ENCODE measurements around the gene MYRFL. TPM values are rescaled to one million over a fixed set of nuclear protein-coding genes. Genes with fewer than 3 reads are reported as not detected.

The MYRFL gene
- total and polyA plus RNA-seq, 2 of the 8 experiments (the other 6 are each of a cell fraction or from before 2014, with no cell fraction given) = 1.1 to 2.0 TPM

DNA sequence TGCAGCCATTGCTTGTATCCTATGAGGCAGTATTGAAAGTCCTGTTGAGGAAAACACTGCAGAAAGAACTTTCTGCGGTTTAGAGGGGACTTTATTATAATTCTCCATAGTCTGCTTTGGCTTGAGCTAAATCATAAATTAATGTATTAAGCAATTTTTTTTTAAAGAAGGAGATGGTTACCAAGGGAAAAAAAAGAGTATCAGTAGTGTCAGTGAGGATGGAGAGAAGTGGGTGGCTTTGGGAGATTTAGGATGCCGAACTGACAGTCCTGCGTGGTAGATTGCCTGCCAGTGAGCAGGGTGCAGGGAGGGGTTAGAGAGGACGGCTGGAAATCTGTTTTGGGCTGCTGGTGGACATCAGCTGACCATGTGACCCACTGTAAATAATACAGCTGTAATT is 96.8 kb downstream of the MYRFL start (continued):
- TF ChIP-seq, protein P1, sequence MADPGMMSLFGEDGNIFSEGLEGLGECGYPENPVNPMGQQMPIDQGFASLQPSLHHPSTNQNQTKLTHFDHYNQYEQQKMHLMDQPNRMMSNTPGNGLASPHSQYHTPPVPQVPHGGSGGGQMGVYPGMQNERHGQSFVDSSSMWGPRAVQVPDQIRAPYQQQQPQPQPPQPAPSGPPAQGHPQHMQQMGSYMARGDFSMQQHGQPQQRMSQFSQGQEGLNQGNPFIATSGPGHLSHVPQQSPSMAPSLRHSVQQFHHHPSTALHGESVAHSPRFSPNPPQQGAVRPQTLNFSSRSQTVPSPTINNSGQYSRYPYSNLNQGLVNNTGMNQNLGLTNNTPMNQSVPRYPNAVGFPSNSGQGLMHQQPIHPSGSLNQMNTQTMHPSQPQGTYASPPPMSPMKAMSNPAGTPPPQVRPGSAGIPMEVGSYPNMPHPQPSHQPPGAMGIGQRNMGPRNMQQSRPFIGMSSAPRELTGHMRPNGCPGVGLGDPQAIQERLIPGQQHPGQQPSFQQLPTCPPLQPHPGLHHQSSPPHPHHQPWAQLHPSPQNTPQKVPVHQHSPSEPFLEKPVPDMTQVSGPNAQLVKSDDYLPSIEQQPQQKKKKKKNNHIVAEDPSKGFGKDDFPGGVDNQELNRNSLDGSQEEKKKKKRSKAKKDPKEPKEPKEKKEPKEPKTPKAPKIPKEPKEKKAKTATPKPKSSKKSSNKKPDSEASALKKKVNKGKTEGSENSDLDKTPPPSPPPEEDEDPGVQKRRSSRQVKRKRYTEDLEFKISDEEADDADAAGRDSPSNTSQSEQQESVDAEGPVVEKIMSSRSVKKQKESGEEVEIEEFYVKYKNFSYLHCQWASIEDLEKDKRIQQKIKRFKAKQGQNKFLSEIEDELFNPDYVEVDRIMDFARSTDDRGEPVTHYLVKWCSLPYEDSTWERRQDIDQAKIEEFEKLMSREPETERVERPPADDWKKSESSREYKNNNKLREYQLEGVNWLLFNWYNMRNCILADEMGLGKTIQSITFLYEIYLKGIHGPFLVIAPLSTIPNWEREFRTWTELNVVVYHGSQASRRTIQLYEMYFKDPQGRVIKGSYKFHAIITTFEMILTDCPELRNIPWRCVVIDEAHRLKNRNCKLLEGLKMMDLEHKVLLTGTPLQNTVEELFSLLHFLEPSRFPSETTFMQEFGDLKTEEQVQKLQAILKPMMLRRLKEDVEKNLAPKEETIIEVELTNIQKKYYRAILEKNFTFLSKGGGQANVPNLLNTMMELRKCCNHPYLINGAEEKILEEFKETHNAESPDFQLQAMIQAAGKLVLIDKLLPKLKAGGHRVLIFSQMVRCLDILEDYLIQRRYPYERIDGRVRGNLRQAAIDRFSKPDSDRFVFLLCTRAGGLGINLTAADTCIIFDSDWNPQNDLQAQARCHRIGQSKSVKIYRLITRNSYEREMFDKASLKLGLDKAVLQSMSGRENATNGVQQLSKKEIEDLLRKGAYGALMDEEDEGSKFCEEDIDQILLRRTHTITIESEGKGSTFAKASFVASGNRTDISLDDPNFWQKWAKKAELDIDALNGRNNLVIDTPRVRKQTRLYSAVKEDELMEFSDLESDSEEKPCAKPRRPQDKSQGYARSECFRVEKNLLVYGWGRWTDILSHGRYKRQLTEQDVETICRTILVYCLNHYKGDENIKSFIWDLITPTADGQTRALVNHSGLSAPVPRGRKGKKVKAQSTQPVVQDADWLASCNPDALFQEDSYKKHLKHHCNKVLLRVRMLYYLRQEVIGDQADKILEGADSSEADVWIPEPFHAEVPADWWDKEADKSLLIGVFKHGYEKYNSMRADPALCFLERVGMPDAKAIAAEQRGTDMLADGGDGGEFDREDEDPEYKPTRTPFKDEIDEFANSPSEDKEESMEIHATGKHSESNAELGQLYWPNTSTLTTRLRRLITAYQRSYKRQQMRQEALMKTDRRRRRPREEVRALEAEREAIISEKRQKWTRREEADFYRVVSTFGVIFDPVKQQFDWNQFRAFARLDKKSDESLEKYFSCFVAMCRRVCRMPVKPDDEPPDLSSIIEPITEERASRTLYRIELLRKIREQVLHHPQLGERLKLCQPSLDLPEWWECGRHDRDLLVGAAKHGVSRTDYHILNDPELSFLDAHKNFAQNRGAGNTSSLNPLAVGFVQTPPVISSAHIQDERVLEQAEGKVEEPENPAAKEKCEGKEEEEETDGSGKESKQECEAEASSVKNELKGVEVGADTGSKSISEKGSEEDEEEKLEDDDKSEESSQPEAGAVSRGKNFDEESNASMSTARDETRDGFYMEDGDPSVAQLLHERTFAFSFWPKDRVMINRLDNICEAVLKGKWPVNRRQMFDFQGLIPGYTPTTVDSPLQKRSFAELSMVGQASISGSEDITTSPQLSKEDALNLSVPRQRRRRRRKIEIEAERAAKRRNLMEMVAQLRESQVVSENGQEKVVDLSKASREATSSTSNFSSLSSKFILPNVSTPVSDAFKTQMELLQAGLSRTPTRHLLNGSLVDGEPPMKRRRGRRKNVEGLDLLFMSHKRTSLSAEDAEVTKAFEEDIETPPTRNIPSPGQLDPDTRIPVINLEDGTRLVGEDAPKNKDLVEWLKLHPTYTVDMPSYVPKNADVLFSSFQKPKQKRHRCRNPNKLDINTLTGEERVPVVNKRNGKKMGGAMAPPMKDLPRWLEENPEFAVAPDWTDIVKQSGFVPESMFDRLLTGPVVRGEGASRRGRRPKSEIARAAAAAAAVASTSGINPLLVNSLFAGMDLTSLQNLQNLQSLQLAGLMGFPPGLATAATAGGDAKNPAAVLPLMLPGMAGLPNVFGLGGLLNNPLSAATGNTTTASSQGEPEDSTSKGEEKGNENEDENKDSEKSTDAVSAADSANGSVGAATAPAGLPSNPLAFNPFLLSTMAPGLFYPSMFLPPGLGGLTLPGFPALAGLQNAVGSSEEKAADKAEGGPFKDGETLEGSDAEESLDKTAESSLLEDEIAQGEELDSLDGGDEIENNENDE (IDR thresholded peaks at IDR 0.05; ENCODE audit: insufficient replicate concordance, low read length) = no peak
- TF ChIP-seq SP2 (IDR thresholded peaks at IDR 0.05; ENCODE audit: low read length) = no peak
- TF ChIP-seq CREB1 (IDR thresholded peaks at IDR 0.05) = no peak
- TF ChIP-seq BACH1 (IDR thresholded peaks at IDR 0.05; ENCODE audit: low read length) = no peak
- no peak for TF ChIP-seq EGR1 (IDR thresholded peaks at IDR 0.05; ENCODE audit: borderline replicate concordance, low read depth, low read length)
- no peak for TF ChIP-seq POU5F1 (IDR thresholded peaks at IDR 0.05; ENCODE audit: low read depth, low read length)
- TF ChIP-seq, protein P2, sequence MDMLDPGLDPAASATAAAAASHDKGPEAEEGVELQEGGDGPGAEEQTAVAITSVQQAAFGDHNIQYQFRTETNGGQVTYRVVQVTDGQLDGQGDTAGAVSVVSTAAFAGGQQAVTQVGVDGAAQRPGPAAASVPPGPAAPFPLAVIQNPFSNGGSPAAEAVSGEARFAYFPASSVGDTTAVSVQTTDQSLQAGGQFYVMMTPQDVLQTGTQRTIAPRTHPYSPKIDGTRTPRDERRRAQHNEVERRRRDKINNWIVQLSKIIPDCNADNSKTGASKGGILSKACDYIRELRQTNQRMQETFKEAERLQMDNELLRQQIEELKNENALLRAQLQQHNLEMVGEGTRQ (IDR thresholded peaks at IDR 0.05; ENCODE audit: low read length) = no peak
- TF ChIP-seq, protein P3, sequence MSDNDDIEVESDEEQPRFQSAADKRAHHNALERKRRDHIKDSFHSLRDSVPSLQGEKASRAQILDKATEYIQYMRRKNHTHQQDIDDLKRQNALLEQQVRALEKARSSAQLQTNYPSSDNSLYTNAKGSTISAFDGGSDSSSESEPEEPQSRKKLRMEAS (IDR thresholded peaks at IDR 0.05) = no peak
- TF ChIP-seq POLR2A (IDR thresholded peaks at IDR 0.05; ENCODE audit: control extremely low read depth in 1 of 2, low read depth in 2 of 2, low read length in 2 of 2) = no peak
- TF ChIP-seq PHF8 (conservative IDR thresholded peaks at IDR 0.05; ENCODE audit: low read depth, low read length) = no peak
- TF ChIP-seq KDM1A (IDR thresholded peaks at IDR 0.05; ENCODE audit: borderline replicate concordance, low read length) = no peak
